DND-41 (cell line): ENCODE measurements around the gene ADAMTSL3.

ENCODE experiments used
- ATAC-seq: fragments of 200-7000 bp; cut with Tn5 transposase; 3 replicates; pipeline ENCODE4 v1.9.1; 2021; ENCODE audit warnings: low read depth; ENCODE audit not compliant: insufficient read depth
- DNase-seq: peaks from one replicate; pipeline ENCODE4 v3.0.0-alpha.2; 2020
- H2AFZ ChIP-seq: 2 replicates; pipeline ENCODE4 v1.6.0; 2012; ENCODE audit warnings: low read depth, low read length
- H3K27ac ChIP-seq: 2 replicates; pipeline ENCODE4 v1.5.1; 2012; ENCODE audit warnings: low read length, inconsistent platforms
- H3K27me3 ChIP-seq: fragments of 200-600 bp; sonication (generic); 2 replicates; pipeline ENCODE4 v1.6.0; 2012; ENCODE audit warnings: low read length, mild to moderate bottlenecking, inconsistent platforms; ENCODE audit not compliant: insufficient read depth, poor library complexity
- H3K36me3 ChIP-seq: 2 replicates; pipeline ENCODE4 v1.5.1; 2012; ENCODE audit warnings: low read length, inconsistent platforms; ENCODE audit not compliant: insufficient read depth
- H3K4me1 ChIP-seq: 2 replicates; pipeline ENCODE4 v1.5.1; 2012; ENCODE audit warnings: mild to moderate bottlenecking, low read length; ENCODE audit not compliant: insufficient read depth
- H3K4me2 ChIP-seq: 2 replicates; pipeline ENCODE4 v1.6.0; 2012; ENCODE audit warnings: mild to moderate bottlenecking, moderate library complexity, low read length, inconsistent platforms; ENCODE audit not compliant: insufficient read depth
- H3K4me3 ChIP-seq, 2 experiments: fragments of 200-600 bp in 1 of 2; shearing (Covaris generic) in 1 of 2; 2 replicates each; pipeline ENCODE4 v1.5.1; 2012 to 2016; ENCODE audit warnings: inconsistent platforms in 2 of 2, low read length in 2 of 2, mild to moderate bottlenecking in 2 of 2, low read depth in 1 of 2, moderate library complexity in 1 of 2
- H3K79me2 ChIP-seq: 2 replicates; pipeline ENCODE4 v1.6.0; 2012; ENCODE audit warnings: low read length, inconsistent platforms; ENCODE audit not compliant: insufficient read depth
- H3K9ac ChIP-seq: 2 replicates; pipeline ENCODE4 v1.6.0; 2012; ENCODE audit warnings: low read depth, mild to moderate bottlenecking, inconsistent platforms, low read length, moderate library complexity
- H3K9me3 ChIP-seq: 2 replicates; pipeline ENCODE4 v1.5.1; 2012; ENCODE audit warnings: low read length, moderate library complexity, mild to moderate bottlenecking, inconsistent platforms; ENCODE audit not compliant: insufficient read depth, severe bottlenecking
- H4K20me1 ChIP-seq: 2 replicates; pipeline ENCODE4 v1.6.0; 2012; ENCODE audit warnings: low read length; ENCODE audit not compliant: insufficient read depth
- CTCF ChIP-seq: IDR thresholded peaks from 2 replicates; pipeline ENCODE4 v1.5.1; 2012; ENCODE audit warnings: borderline replicate concordance, low read length, moderate library complexity, mild to moderate bottlenecking; ENCODE audit not compliant: poor library complexity, severe bottlenecking; ENCODE audit errors: extremely low read depth
- EZH2 ChIP-seq: IDR thresholded peaks from 3 replicates; pipeline ENCODE4 v1.6.1; 2012; ENCODE audit warnings: borderline replicate concordance, low read depth, mild to moderate bottlenecking, moderate library complexity, low read length, inconsistent platforms; ENCODE audit not compliant: severe bottlenecking

Gene ADAMTSL3

GRCh38 chr15:83898361-83898760 lies 244.4 kb downstream of the ADAMTSL3 start:
- peaks cover 6% of the 10 kb centered on the region for H3K27me3 ChIP-seq
- H3K27ac ChIP-seq: no peak overlapping the region
- no peak overlapping the region for H3K4me2 ChIP-seq
- H4K20me1 ChIP-seq: no peaks in the 10 kb centered on the region
- no peaks in the 10 kb centered on the region for H3K9me3 ChIP-seq
- no peaks in the 10 kb centered on the region for H3K79me2 ChIP-seq
- TF ChIP-seq EZH2: no peak
- no peak for TF ChIP-seq CTCF
- no peak overlapping the region for H2AFZ ChIP-seq
- H3K36me3 ChIP-seq: no peaks in the 10 kb centered on the region
- DNase-seq (no peak), ATAC-seq (no peak)
- no peak overlapping the region for H3K9ac ChIP-seq
- no peak overlapping the region for H3K4me3 ChIP-seq
- no peaks in the 10 kb centered on the region for H3K4me1 ChIP-seq

GRCh38 chr15:83899670-83900069 lies 245.7 kb downstream of the ADAMTSL3 start:
- TF ChIP-seq CTCF (no peak), EZH2 (no peak)

GRCh38 chr15:83904107-83905040 lies 250.5 kb downstream of the ADAMTSL3 start:
- ATAC-seq: no peak

More at GRCh38 chr15:83899670-83900069, 245.7 kb downstream of the ADAMTSL3 start:
- H3K36me3 ChIP-seq: no peaks in the 10 kb centered on the region
- H3K79me2 ChIP-seq: no peaks in the 10 kb centered on the region
- no peak overlapping the region for H3K27ac ChIP-seq
- H3K4me1 ChIP-seq: no peaks in the 10 kb centered on the region
- ATAC-seq: no peak
- H3K4me3 ChIP-seq: no peak overlapping the region
- no peaks in the 10 kb centered on the region for H3K9me3 ChIP-seq
- no peak for DNase-seq
- H3K4me2 ChIP-seq: no peak overlapping the region
- H4K20me1 ChIP-seq: no peaks in the 10 kb centered on the region
- no peak overlapping the region for H3K9ac ChIP-seq
- H3K27me3 ChIP-seq: peaks cover 6% of the 10 kb centered on the region
- no peak overlapping the region for H2AFZ ChIP-seq

More at GRCh38 chr15:83904107-83905040, 250.5 kb downstream of the ADAMTSL3 start:
- H3K4me2 ChIP-seq: no peak overlapping the region
- no peaks in the 10 kb centered on the region for H3K79me2 ChIP-seq
- H3K27ac ChIP-seq: no peak overlapping the region
- H2AFZ ChIP-seq: no peak overlapping the region
- H3K9me3 ChIP-seq: no peaks in the 10 kb centered on the region
- H3K36me3 ChIP-seq: no peaks in the 10 kb centered on the region
- no peak overlapping the region for H3K4me3 ChIP-seq
- H3K9ac ChIP-seq: no peak overlapping the region
- H4K20me1 ChIP-seq: no peaks in the 10 kb centered on the region
- no peak for DNase-seq
- no peak for TF ChIP-seq CTCF
- TF ChIP-seq EZH2: no peak
- H3K4me1 ChIP-seq: no peaks in the 10 kb centered on the region
- H3K27me3 ChIP-seq: peaks cover 6% of the 10 kb centered on the region
